Vagina (tissue), 2 donors: ENCODE results near the gene KIF2A.

Experiments
- CTCF ChIP-seq, 3 experiments: fragments of 450-650 bp in 2 of 3; fragments of 200-600 bp in 1 of 3; sonication (generic) in 1 of 3; IDR thresholded peaks; one replicate each; pipeline ENCODE4 v1.5.1; 2017 to 2019; ENCODE audit warnings: antibody characterized with exemption in 3 of 3, mild to moderate bottlenecking in 2 of 3, moderate library complexity in 2 of 3
- POLR2A ChIP-seq, 2 donors: fragments of 450-650 bp; IDR thresholded peaks; one replicate each; pipeline ENCODE4 v1.6.1; 2017; ENCODE audit warnings: antibody characterized with exemption in 2 of 2, mild to moderate bottlenecking in 2 of 2, moderate library complexity in 2 of 2

GRCh38 chr5:62309107-62309506 is 3.1 kb downstream of the KIF2A start:
- TF ChIP-seq CTCF (IDR thresholded peaks at IDR 0.05): no peak
- TF ChIP-seq POLR2A (IDR thresholded peaks at IDR 0.05): no peak
